ENCODE data around the gene NTRK1. TPM values are rescaled to one million over a fixed set of nuclear protein-coding genes. Genes with fewer than 3 reads are reported as not detected.

NTRK1 gene
- total RNA-seq, 1 experiment from 2014 or later, result 0.24 TPM

DNA sequence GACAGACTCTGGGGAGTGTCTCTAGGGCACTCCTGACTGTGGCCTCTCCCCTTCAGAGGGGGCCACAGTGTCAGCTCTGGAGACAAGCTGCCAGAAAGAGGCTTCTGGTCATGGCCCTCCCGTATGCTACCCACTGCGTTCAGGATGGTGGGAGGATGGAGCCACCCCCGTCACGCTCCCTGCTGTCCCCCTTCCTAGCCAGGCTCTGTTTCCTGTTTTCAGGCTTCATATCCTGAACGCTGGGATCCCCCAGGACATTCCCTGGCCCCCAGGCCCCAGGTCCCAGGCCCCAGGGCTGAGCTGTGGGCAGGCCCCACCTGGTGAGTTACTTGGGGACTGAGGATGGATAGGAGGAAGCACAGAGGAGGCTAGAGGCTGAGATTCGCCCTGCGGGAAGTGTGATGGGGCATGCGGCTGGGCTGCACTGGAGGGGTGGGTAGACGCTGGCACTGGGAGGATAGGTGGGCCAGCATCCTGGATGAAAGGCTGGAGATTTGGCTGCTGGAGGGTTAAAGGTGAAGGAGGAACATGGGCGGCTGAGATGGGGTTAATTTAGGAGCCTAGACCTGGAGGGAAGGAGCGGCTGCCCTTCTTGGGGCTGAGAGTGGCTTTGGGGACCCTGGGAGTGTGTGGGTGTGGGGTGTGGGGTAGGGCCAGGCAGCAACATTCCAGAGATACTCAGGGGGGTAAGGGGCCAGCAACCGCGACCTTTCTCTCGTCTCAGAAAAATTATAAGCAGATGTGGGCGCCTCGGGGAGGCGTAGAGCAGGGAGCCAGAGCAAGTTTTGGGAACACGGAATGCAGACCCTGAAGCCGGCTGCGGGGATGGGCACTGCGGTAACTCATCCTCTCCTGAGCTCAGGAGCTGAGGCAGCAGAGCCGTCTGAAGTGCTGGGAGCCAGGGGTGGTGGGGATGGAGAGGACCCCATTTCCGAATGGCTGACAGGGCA is 41.6 kb downstream of the NTRK1 start:
- Histone ChIP-seq H3K14ac (ENCODE audit: insufficient read depth, low read length) (no peak overlapping the region; the same call in 1 of the 2 replicates), H4K20me1 (ENCODE audit: control insufficient read depth, insufficient read depth, insufficient read length) (no peaks in the 10 kb centered on the region), H2AK5ac (ENCODE audit: insufficient read length, low read length) (no peak overlapping the region), H3K56ac (ENCODE audit: insufficient read length, low read depth, low read length) (no peak overlapping the region), H3K27me3 (ENCODE audit: insufficient read depth, low read length) (no peaks in the 10 kb centered on the region; the same call in 1 of the 2 replicates), H3K9me3 (ENCODE audit: control insufficient read depth, low read depth, low read length) (no peaks in the 10 kb centered on the region), H2BK120ac (ENCODE audit: low read depth, low read length, poor library complexity, severe bottlenecking) (no peak overlapping the region), H3T11ph (ENCODE audit: low read length) (no peak overlapping the region), H4K91ac (ENCODE audit: insufficient read length, low read depth, low read length) (no peak overlapping the region), H3K27ac (ENCODE audit: insufficient read length, low read depth, low read length) (no peak overlapping the region), H3K18ac (ENCODE audit: insufficient read length, low read depth, low read length) (no peak overlapping the region), H2AFZ (ENCODE audit: low read length) (no peak overlapping the region), H3K23ac (ENCODE audit: insufficient read length, low read depth, low read length) (no peak overlapping the region), H4K8ac (replicated peaks; ENCODE audit: insufficient read length, low read depth, low read length) (no peak overlapping the region), H2BK20ac (ENCODE audit: low read depth, low read length, poor library complexity, severe bottlenecking) (no peak overlapping the region), H3K79me2 (ENCODE audit: insufficient read depth, low read length) (no peaks in the 10 kb centered on the region), H3K4me2 (ENCODE audit: insufficient read depth, insufficient read length, low read length) (no peak overlapping the region), H2BK12ac (ENCODE audit: insufficient read length, low read depth, low read length) (no peak overlapping the region), H3K4me1 (ENCODE audit: insufficient read depth, low read length) (no peaks in the 10 kb centered on the region), H3K9ac (ENCODE audit: extremely low read depth, insufficient read length, low read length) (no peak overlapping the region), H4K5ac (ENCODE audit: insufficient read length, low read depth, low read length) (no peak overlapping the region), H2BK5ac (ENCODE audit: insufficient read length, low read length) (no peak overlapping the region), H2BK15ac (ENCODE audit: low read depth, low read length) (no peak overlapping the region), H3K4ac (ENCODE audit: low read depth, low read length) (no peak overlapping the region), H3K79me1 (ENCODE audit: insufficient read depth, low read depth, low read length, poor library complexity, severe bottlenecking) (no peaks in the 10 kb centered on the region), H3K23me2 (ENCODE audit: insufficient read length, low read depth, low read length, poor library complexity, severe bottlenecking) (no peaks in the 10 kb centered on the region)
- DNase-seq, result no peak
- H3K4me3 Mint-ChIP-seq, result no peak overlapping the region
- H3K36me3 Mint-ChIP-seq (ENCODE audit: insufficient read depth in 1 of 3, low read depth in 3 of 3), result no peaks in the 10 kb centered on the region
- H3K27ac Mint-ChIP-seq, result peak overlapping the region in 1 of 3 experiments; percentile 75; a peak in 2 of 7 replicates
- TF ChIP-seq, protein P1, sequence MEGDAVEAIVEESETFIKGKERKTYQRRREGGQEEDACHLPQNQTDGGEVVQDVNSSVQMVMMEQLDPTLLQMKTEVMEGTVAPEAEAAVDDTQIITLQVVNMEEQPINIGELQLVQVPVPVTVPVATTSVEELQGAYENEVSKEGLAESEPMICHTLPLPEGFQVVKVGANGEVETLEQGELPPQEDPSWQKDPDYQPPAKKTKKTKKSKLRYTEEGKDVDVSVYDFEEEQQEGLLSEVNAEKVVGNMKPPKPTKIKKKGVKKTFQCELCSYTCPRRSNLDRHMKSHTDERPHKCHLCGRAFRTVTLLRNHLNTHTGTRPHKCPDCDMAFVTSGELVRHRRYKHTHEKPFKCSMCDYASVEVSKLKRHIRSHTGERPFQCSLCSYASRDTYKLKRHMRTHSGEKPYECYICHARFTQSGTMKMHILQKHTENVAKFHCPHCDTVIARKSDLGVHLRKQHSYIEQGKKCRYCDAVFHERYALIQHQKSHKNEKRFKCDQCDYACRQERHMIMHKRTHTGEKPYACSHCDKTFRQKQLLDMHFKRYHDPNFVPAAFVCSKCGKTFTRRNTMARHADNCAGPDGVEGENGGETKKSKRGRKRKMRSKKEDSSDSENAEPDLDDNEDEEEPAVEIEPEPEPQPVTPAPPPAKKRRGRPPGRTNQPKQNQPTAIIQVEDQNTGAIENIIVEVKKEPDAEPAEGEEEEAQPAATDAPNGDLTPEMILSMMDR (conservative IDR thresholded peaks at IDR 0.05), result no peak
- no CpG with 5 or more reads among the region's 23 CpGs for WGBS (ENCODE audit: extremely low coverage, insufficient read length, low lambda C conversion rate)
- no peaks in the 10 kb centered on the region for H3K9me3 Mint-ChIP-seq
- H3K4me1 Mint-ChIP-seq, result peaks cover 6 to 25% of the 10 kb centered on the region in 2 experiments
- H3K27me3 Mint-ChIP-seq (ENCODE audit: low read depth), result peaks cover 38% of the 10 kb centered on the region

All from H9 (cell line).